ENCODE data around the gene FAM107A.

The FAM107A gene

GRCh38 chr3:58566398-58567250 lies 10.6 kb downstream of the FAM107A start:
- no peak for DNase-seq

GRCh38 chr3:58565621-58566397 lies 11.4 kb downstream of the FAM107A start:
- peak; percentile 52 for DNase-seq

GRCh38 chr3:58564456-58565160 lies 12.6 kb downstream of the FAM107A start:
- DNase-seq: no peak

- no peak for DNase-seq
Observed at GRCh38 chr3:58564054-58564453, 13.1 kb downstream of the FAM107A start.

GRCh38 chr3:58563386-58564035 lies 13.7 kb downstream of the FAM107A start:
- no peak for DNase-seq

GRCh38 chr3:58562498-58562897 lies 14.7 kb downstream of the FAM107A start:
- DNase-seq: no peak

GRCh38 chr3:58560771-58561311 lies 16.4 kb downstream of the FAM107A start:
- peak; percentile 83 for DNase-seq

GRCh38 chr3:58559586-58559985 lies 17.6 kb downstream of the FAM107A start:
- DNase-seq: no peak

GRCh38 chr3:58557491-58557890 lies 19.7 kb downstream of the FAM107A start:
- DNase-seq: no peak

- DNase-seq: no peak
Observed at GRCh38 chr3:58556761-58557221, 20.4 kb downstream of the FAM107A start.

- no peak for DNase-seq
Observed at GRCh38 chr3:58556001-58556400, 21.2 kb downstream of the FAM107A start.

GRCh38 chr3:58555203-58555602 lies 22.0 kb downstream of the FAM107A start:
- DNase-seq: no peak

GRCh38 chr3:58553003-58553402 lies 24.2 kb downstream of the FAM107A start:
- DNase-seq: no peak

- DNase-seq: no peak
Observed at GRCh38 chr3:58551636-58552180, 25.5 kb downstream of the FAM107A start.

- DNase-seq: no peak
Observed at GRCh38 chr3:58544541-58544940, 32.6 kb downstream of the FAM107A start.

GRCh38 chr3:58540176-58540858 lies 36.9 kb downstream of the FAM107A start:
- DNase-seq: no peak

GRCh38 chr3:58539626-58540025 lies 37.6 kb downstream of the FAM107A start:
- no peak for DNase-seq

GRCh38 chr3:58537412-58538301 lies 39.5 kb downstream of the FAM107A start:
- DNase-seq: no peak

GRCh38 chr3:58536501-58537411 lies 40.4 kb downstream of the FAM107A start, which contains the start of gene ACOX2:
Gene ACOX2 (minus strand): TSS chr3:58537190. CDS start chr3:58535106, 2,084 bp downstream.
- no peak for DNase-seq

All from eye (tissue), 1 donor.